ENCODE results near the gene SKAP1. TPM values are rescaled to one million over a fixed set of nuclear protein-coding genes. Genes with fewer than 3 reads are reported as not detected.

SKAP1 gene
- total RNA-seq, 4 donors from 2014 or later, result 1.2 to 6.4 (median 4.9) TPM; not detected in 1

GRCh38 chr17:48181653-48182052 lies 248.4 kb downstream of the SKAP1 start:
- WGBS, 2 donors (ENCODE audit: low coverage in 1 of 2), result 0% methylated on average over 1 of the region's 1 CpG; no CpG with 5 or more reads in 1 of the 2 donors
- peaks cover 26% of the 10 kb centered on the region for H3K27me3 ChIP-seq
- DNase-seq, result no peak
- in situ Hi-C loops (cut with MboI; ENCODE audit: low pct_ligation_motif_present in 1 of 4, low pct_unique_long_range_greater_than_20kb in 1 of 4, low sequenced_read_pairs in 3 of 4) (no loop called here), intact Hi-C loops (cut with DNase I; ENCODE audit: low total_unique reads) (no loop called here)
- no peak for TF ChIP-seq POLR2AphosphoS5 (IDR thresholded peaks at IDR 0.05)
- TF ChIP-seq, protein P1, sequence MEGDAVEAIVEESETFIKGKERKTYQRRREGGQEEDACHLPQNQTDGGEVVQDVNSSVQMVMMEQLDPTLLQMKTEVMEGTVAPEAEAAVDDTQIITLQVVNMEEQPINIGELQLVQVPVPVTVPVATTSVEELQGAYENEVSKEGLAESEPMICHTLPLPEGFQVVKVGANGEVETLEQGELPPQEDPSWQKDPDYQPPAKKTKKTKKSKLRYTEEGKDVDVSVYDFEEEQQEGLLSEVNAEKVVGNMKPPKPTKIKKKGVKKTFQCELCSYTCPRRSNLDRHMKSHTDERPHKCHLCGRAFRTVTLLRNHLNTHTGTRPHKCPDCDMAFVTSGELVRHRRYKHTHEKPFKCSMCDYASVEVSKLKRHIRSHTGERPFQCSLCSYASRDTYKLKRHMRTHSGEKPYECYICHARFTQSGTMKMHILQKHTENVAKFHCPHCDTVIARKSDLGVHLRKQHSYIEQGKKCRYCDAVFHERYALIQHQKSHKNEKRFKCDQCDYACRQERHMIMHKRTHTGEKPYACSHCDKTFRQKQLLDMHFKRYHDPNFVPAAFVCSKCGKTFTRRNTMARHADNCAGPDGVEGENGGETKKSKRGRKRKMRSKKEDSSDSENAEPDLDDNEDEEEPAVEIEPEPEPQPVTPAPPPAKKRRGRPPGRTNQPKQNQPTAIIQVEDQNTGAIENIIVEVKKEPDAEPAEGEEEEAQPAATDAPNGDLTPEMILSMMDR (IDR thresholded peaks at IDR 0.05), result peak in 3 of 5 experiments; percentile 20 to 32 (median 27)
- H3K9me3 ChIP-seq, result no peaks in the 10 kb centered on the region
- no peak overlapping the region for H3K27ac ChIP-seq
- no peaks in the 10 kb centered on the region for H3K36me3 ChIP-seq
- H3K4me1 ChIP-seq, result peaks cover 0 to 6% (median 1%) of the 10 kb centered on the region in 4 donors
- no peak overlapping the region for H3K4me3 ChIP-seq

DNA sequence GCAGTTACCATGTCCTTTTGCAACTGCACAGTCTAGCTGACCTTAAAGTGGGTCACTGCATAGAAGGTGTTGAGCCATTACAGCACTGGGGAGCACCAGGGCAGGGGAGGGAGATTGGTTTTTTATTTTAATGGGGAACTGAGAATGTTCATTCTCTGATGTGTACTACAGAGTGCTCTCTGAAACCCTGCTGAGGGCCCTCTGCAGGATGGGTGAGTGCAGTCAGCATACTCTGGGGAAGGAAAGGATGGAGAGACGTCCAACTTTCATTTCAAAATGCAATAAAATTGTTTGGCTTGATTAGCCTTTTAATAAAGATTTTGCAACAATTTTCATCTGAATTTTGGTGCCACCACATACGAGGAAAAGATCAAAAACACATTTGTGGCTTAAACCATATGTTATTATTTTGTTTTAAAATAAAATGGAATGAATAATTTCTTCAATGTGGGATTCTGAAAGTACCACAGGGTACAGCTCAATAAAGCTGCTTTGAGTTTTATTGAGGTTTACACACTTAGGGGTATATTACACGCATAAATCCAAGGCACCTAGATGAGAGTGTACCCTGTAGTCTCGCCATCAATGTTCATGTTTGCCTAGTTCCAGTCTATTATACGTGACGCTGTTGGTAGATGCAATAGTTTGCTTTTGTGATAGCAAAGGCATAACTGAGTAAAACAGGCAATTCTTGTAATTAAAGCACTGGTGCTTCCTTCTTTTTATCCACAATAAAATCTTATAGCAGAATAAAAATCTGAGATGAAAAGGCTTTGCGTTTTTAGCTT lies 249.0 kb downstream of the SKAP1 start:
- in situ Hi-C loops (cut with MboI; ENCODE audit: low pct_ligation_motif_present in 1 of 4, low pct_unique_long_range_greater_than_20kb in 1 of 4, low sequenced_read_pairs in 3 of 4), result no loop called here
- 52 to 65% methylated on average over 7 of the region's 7 CpGs for whole genome bisulfite sequencing, 2 donors (ENCODE audit: low coverage in 1 of 2)
- Histone ChIP-seq H3K36me3 (no peaks in the 10 kb centered on the region), H3K27me3 (peaks cover 23% of the 10 kb centered on the region), H3K4me3 (no peak overlapping the region), H3K9me3 (no peaks in the 10 kb centered on the region), H3K27ac (no peak overlapping the region), H3K4me1 (peaks cover 0 to 6% (median 1%) of the 10 kb centered on the region in 4 donors)
- DNase-seq, result no peak
- TF ChIP-seq EP300 (IDR thresholded peaks at IDR 0.05; ENCODE audit: low read depth) (no peak), POLR2AphosphoS5 (IDR thresholded peaks at IDR 0.05) (no peak), POLR2A (IDR thresholded peaks at IDR 0.05) (no peak)
- TF ChIP-seq, protein P1 (IDR thresholded peaks at IDR 0.05), result no peak
- intact Hi-C loops (cut with DNase I; ENCODE audit: low total_unique reads), result no loop called here

DNA sequence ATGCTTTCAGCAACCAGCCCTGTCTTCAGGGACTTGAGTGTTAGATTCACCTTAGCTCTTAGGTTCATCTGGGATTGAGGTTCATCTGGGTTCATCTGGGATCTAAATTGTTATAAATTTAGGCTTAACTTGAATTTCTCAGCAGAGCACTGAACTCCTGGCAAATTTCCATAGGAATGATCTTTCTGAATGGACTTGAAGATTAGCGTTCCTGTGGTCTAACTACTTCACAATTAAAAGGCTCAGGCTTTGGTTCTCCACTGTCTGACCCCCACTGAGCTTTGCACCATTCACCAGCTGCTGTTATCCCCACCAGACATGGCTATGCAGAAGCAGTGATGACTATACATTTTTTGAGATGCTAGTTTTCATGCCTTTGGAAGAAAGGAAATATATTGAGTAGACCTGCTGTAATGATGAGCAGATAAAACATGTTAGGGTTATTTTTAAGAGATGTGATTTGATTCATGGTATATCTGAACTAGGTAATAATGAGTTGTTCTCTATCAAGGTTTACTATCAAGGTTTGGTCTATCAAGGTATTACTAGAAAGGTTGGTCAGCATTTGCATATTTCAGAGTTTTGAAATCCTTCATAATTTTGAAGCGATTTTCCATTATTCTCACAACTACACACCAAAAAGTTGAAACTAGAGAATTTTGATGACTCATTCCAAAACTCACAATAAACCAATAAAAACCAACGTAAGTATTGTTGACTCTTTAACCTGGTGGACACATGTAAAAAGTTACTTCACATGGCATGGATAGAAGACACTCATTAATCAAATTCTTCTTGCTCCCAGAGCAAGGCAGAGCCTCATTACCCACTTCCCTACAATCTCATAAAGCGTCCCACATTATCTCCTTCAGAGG lies 250.7 kb downstream of the SKAP1 start:
- peaks cover 0 to 6% (median 1%) of the 10 kb centered on the region in 4 donors for H3K4me1 ChIP-seq
- TF ChIP-seq POLR2A (IDR thresholded peaks at IDR 0.05) (no peak), EP300 (IDR thresholded peaks at IDR 0.05; ENCODE audit: low read depth) (no peak), POLR2AphosphoS5 (IDR thresholded peaks at IDR 0.05) (no peak)
- TF ChIP-seq, protein P1 (IDR thresholded peaks at IDR 0.05), result no peak
- no peak for DNase-seq
- intact Hi-C loops (cut with DNase I; ENCODE audit: low total_unique reads), result no loop called here
- in situ Hi-C loops (cut with MboI; ENCODE audit: low pct_ligation_motif_present in 1 of 4, low pct_unique_long_range_greater_than_20kb in 1 of 4, low sequenced_read_pairs in 3 of 4), result no loop called here
- no peak overlapping the region for H3K4me3 ChIP-seq
- no peaks in the 10 kb centered on the region for H3K36me3 ChIP-seq
- H3K27ac ChIP-seq, result no peak overlapping the region
- WGBS, 2 donors (ENCODE audit: low coverage in 1 of 2), result 61 to 77% methylated on average over 4 of the region's 4 CpGs
- no peaks in the 10 kb centered on the region for H3K9me3 ChIP-seq
- peaks cover 17% of the 10 kb centered on the region for H3K27me3 ChIP-seq

GRCh38 chr17:48178317-48178716 lies 251.7 kb downstream of the SKAP1 start:
- WGBS, 2 donors (ENCODE audit: low coverage in 1 of 2), result 82 to 90% methylated on average over 3 to 4 of the region's 4 CpGs
- no peaks in the 10 kb centered on the region for H3K9me3 ChIP-seq

More at GRCh38 chr17:48178317-48178716, 251.7 kb downstream of the SKAP1 start:
- peaks cover 17% of the 10 kb centered on the region for H3K27me3 ChIP-seq
- DNase-seq, result no peak
- TF ChIP-seq POLR2AphosphoS5 (IDR thresholded peaks at IDR 0.05), result no peak
- no peaks in the 10 kb centered on the region for H3K36me3 ChIP-seq
- intact Hi-C loops (cut with DNase I; ENCODE audit: low total_unique reads) (no loop called here), in situ Hi-C loops (cut with MboI; ENCODE audit: low pct_ligation_motif_present in 1 of 4, low pct_unique_long_range_greater_than_20kb in 1 of 4, low sequenced_read_pairs in 3 of 4) (no loop called here)
- H3K4me3 ChIP-seq, result no peak overlapping the region
- no peak overlapping the region for H3K27ac ChIP-seq
- H3K4me1 ChIP-seq, result peaks cover 0 to 6% (median 1%) of the 10 kb centered on the region in 4 donors
